Activated naive CD4-positive, alpha-beta T cell treated with anti-CD3 and anti-CD28 coated beads, Interleukin-2, amount 50 U/mL, for 16 hours (primary cell): ENCODE measurements around the gene FUT2.
"Not testable (repeated sequence)": the region's sequence is repeated elsewhere in the genome, so short reads cannot be mapped to it uniquely, and the experiment has no call there.

Experiments
- DNase-seq: peaks from one replicate; pipeline ENCODE4 v3.0.0-alpha.2; 2020

Gene FUT2

DNA sequence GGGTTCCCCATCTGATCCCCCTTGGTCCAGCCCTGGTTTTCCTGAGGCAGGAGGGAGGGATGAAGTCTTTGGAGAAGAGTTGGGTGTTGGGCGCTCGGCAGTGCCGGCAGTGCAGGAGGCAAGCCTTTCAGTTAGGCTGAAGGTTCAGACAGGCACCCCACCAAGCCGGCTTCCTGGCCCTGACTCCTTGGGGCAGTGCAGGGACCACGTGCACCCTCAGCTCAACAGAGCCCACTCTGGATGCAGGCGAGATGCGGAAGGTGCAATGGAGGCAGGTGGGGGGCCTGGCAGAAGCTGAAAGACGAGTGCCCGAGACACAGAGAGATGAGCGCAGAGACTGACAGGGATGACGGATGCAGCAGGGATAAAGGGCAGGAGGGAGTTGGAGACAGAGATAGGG, 12.7 kb downstream of the FUT2 start:
- no peak for DNase-seq

DNA sequence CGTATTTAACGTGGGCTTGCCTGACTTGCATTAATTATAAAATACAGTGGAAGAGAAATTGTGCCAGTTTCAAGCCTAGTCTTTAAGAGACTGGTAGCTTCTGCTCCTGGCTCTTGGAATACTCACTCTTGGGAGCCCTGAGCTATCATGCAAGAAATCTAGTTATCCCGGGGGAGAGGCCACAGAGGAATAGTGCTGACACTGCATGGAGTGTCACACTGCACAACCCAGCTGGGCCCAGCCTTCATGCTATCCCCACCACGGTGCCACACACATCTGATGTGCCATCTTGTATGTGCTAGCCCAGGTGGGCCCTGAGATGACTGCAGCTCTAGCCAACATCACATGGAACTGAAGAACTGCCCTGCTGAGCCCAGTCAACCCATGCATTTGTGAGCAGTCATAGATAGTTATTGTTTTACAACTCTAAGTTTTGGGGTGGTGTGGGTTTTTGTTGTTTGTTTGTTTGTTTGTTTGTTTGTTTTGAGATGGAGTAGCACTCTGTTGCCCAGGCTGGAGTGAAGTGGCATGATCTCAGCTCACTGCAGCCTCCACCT, 15.4 kb downstream of the FUT2 start:
- no peak for DNase-seq

DNA sequence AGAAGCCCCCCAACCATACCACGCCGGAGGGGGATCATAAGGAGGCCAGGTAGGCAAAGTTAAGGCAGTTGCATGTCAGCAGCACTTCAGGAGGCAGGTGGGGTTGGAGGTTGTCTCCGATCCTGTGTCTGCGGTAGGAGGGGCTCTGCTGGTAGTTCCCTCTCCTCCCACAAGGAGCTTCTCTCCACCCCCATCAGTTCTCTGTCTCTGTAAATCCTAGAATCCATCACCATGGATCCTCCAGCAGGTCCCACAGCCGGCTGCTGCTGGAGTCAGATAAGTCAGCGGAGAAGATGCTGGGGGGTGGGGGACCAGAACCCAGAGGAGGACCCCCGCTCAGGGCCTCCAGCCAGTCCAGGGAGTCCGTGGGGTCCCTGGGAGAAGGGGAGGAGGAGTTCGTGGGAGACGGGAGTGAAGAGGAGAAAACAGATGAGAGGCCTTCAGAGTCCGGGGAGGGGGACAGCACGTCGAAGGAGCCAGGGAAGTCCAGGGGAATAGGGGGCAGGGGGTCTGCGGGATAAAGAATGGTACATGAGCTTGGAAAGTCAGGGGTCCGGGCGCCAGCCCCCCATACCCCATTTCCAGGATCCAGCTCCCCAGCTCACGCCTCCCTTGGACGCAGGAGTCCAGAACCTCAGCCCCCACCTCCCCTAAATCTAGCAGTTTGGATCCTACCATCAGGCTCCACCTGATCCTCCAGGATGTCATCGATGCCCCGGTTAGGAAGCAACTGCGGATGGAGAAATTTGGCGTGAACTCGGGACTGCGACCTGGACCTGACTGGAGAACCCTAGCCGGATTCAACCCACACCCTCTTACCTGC, 17.5 kb downstream of the FUT2 start:
- DNase-seq, result no peak

DNA sequence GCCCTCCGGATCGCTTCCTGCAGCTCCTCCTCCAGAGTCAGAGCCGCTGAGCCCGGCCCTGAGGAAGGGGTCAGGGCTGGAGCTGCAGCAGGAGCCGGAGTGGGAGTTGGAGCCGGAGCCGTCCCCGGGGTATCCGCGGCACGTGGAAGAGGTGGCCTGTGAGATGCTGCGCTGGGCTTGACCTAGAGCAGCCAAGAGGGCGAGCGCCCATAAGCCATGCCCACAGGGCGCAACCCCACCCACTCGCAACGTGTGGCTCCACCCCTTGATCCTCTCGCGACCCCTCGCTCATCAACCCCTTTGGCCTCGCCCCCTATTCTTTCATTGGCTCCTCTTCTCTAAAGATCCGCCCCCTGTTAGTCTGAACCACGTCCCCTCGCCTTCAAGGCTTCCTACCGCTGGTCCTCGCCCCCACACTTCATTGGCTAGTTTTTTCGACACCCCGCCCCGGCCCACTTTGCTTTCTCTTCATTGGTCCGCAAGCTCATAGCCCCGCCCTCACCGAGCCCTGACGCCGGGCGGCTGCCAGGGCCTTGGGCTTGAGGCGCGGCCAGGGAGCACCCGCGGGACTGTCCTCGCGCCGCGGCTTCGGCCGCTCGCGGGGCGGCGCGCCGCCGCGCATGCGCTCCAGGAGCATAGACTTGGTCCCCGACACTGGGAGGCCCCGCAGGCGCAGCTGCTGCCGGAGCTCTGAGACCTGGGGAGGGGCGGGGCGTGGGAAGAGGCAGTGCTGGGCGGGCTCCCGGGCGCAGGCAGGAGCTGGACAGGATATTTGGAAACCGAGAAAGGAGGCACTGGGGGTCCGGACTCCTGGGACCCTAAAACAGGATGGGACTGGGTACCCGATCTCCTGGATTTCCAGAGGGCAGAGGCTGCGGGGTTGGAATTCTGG, 18.3 kb downstream of the FUT2 start:
- DNase-seq, result peak; percentile 97

DNA sequence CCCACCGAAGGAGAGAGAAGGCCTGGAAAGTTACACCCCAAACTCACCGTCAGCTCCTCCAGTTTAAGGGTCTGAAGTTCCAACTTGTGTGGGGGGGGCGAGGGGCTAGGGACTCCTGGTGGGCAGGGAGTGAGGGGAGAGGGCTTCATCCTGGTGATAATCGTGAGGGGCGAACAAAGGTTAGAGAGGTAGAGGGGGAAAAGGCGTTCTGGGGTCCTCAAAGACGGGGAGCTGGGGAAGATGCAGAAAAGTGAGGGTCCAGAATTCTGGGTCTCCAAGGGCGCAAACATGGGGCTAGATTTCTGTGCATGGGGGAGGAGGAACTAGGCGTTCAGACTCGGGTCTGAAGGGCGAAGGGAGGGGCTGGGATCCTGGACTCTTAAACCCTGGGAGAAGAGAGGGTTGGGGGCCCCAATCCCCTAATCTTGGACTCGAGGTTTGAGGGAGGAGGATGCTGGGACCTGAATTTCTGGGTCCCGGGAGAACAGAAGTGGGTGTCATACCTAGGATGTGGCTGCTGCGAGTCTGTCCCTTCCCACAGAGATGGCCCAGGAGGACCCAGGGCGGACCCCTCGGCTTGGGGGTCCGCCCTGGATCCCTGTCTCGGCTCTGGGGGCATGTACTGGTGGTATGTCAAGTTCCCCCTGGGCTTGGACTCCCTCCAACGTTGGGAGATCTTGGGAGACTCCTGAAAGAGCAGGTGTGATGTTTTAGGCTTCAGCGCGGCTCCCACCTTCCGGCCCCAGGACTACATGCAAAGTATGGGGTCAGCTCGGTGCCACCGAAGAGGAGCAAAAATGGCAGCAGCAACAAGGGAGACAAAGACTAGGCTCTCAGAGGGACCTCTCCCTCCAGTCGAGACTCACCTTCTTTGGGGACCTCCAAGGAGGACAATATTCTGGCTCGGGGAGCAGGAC, 19.2 kb downstream of the FUT2 start:
- DNase-seq, result no peak

DNA sequence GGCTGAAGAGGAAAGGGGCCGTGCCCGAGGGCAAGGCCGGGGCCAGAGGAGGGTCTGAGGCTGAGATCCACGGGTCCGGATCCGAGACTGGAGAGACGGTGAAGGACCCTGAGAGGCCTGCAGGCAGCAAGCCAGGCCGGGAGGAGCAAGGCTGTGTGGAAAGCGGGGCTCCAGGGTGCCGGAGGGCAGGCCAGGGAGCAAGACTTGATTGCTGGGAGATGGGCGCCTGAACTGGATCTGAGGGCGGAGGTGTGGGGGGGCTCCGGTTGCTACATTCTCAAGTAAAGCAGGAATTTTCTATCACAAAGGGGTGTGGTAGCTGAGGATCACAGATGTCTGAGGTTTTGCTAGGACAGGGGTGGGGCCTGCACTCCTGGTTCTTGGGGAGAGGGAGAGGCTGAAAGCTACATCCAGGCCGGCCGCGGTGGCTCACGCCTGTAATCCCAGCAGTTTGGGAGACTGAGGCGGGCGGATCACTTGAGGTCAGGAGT, 20.0 kb downstream of the FUT2 start:
- DNase-seq, result no peak

DNA sequence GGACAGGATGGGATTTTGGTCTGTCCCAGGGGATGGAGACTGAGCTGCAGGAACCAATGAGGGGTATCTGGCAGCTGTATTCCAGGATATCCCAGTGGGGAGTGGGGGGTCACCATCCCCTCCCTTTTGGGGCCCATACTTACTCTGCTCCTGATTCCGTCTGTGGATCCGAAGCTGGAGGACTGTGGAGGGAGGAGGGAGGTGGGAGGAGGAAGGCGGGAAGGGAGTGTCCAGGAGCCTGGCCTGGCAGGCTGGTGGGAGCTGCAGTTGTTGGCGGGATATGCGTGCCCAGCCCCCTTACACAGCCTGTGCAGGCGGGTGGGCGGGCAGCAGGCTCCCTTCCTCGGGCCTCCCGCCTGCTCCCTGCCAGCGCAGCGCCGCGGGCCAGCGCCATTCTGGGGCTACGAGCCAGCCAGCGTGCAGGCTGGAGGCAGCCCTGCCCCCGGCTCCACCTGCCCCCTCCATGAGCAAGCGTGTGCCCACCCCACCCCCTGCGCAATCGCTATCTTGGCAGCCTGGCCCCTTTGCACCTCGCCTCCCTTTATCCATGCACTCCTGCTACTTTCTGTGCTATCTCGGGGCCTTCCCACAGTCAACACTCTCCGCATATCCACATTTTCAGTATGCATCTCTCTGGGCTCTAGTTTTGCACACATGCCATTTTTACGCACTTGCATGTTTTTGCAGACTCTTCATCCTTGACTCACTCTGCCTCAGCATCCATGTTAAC, 21.0 kb downstream of the FUT2 start:
- DNase-seq, result no peak

DNA sequence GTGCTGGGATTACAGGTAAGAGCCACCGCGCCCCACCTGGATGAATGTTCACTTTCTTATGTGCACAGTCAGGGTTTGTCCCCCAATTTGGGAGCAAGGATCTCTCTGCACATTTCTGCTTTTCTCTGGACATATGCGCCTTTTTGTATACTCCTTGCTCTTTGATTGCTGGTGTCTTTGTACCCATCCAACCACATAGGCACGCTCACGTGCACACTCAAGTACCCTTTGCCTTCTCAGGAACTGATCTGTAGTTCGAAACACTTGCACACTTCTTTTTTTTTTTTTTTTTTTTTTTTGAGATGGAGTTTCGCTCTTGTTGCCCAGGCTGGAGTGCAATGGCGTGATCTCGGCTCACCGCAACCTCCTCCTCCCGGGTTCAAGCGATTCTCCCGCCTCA, 22.3 kb downstream of the FUT2 start:
- DNase-seq, result not testable (repeated sequence)

DNA sequence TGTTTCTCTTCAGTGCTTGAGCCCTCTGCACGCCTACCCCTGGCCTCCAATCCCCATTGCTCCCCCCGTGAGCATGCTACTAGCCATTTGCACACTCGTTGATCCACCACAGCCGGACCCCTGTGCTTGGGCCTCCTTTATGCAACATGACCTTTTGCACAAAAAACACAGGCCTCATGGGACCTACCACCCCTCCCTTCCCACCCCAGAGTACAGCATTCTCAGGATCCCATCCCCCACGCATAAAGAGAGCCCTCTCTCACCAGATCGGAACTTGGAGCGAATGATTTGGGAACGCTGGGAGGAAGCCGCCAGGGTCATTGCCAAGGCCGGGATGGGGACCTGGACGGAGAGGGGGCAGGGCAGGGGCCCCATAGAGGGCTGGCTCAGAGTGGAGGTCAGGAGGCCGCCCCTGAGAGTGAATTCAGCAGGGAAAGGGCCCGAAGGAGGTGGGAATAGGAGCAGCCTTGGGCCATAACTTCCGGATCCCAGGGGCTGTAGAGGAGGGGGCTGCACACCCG, 23.0 kb downstream of the FUT2 start:
- DNase-seq, result no peak

DNA sequence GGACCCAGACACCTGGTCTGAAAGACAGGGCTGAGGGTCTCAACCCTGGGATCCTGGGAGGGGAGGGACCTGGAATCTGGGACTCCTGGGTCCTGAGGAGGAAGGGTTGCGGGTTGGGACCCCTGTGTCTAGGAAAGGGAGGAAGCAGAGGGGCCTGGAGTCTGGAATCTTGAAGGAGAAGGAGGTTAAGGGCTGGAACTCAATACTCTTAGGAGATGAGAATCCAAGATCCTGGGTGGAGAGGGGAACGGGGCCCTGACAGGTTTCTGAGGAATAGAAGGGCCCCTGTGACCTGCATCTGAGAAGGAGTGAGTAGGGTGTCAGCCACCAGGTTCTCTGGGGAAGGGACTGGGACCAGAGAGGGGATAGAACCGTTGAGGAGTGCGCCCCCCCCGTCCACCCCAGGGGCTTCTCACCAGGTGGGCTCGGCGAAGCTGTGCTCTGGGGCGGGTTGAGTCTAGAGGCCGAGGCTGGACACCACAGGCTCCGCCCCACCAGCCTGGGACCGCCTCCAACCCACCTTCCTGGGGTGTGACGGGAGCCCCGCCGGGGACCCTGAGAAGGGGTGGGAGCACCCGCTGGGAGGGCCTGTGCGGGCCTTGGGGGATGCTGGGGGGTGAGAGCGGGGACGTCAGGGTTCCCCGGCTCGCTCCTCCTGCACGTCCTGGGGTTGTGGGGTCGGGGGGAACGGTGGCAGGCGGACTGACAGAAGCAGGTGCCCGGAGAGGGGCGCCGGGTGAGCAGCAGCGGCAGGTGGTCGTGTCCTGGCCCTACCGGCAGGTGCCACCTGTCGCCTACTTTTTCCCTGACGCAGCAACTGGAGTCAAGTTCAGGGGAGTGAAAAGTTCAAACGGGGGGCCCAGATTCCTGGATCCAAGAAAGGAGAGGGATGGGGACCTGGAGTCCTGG, 23.7 kb downstream of the FUT2 start, which contains the start of gene MAMSTR:
MAMSTR (minus strand) TSS at position 463 of the 909 bp plus-strand sequence. CDS start 694 bp downstream, outside the sequence.
- no peak for DNase-seq

DNA sequence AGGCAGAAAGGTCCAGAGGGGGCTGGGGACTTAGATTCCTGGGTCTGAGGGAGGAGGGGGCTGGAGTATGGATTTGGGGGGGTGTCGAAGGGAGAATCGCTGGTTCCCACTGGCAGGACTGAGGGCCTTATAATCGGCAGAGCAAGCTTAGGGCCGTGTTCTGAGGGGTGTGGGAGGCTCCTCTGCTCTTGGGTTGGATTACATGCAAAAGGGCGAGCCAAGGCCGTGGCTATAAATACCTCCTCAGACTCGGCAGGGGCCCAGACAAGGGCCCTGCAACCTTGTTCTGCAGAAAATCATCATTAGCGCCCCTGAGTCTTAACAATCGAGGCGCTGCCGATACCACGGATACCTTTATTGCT, 24.5 kb downstream of the FUT2 start:
- no peak for DNase-seq

DNA sequence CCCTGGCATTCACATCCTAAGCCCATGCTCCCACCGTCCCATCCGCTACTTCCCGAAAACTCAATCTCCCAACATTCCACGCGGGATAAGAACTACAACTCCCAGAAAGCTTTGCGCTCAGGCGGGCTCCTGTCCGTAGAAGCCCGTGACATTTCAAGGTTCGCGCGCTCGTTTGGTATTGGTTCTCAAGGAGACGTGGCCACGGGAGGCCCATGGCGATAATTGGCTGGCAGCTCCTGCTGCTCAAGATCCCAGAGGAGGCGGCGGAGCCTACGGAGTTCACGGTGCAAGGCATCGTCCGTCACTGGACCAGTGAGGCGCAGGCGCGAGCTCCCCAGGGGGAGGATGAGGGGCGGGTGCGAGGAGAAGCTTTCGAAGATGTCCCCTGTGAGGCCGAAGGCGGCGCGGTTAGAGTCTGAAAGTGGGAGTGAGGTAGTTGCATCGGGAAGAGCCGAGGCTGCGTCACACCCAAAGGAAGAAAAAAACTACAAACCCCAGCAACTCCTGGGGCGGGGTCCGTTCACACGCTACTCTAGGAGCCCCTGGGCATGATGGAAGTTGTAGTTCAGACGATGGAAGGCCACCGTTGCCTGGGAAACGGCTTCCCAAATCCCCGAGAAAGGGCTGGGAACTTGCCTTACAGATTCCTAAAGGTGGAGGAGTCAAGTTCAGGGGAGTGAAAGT, 25.0 kb downstream of the FUT2 start:
- DNase-seq, result peak; percentile 92

DNA sequence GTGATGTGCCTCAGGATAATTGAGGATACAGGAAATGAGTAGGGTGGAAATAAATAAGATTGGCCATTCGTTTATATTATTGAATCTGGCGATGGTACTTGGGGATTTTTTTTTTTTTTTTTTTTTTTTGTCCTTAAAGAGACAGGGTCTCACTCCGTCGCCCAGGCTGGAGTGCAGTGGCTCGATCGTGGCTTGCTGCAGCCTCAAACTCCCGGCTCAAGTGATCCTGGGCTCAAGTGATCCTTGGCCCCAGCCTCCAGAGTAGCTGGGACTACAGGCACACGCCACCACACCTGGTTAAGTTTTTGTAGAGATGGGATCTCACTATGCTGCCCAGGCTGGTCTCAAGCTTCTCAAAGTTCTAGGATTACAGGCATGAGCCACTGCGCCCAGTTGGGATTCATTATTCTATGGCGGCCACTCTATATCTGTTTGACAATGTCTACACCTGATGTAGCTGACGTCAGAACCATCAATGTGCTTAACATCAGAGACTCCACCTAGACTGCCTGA, 26.5 kb downstream of the FUT2 start:
- DNase-seq, result no peak

DNA sequence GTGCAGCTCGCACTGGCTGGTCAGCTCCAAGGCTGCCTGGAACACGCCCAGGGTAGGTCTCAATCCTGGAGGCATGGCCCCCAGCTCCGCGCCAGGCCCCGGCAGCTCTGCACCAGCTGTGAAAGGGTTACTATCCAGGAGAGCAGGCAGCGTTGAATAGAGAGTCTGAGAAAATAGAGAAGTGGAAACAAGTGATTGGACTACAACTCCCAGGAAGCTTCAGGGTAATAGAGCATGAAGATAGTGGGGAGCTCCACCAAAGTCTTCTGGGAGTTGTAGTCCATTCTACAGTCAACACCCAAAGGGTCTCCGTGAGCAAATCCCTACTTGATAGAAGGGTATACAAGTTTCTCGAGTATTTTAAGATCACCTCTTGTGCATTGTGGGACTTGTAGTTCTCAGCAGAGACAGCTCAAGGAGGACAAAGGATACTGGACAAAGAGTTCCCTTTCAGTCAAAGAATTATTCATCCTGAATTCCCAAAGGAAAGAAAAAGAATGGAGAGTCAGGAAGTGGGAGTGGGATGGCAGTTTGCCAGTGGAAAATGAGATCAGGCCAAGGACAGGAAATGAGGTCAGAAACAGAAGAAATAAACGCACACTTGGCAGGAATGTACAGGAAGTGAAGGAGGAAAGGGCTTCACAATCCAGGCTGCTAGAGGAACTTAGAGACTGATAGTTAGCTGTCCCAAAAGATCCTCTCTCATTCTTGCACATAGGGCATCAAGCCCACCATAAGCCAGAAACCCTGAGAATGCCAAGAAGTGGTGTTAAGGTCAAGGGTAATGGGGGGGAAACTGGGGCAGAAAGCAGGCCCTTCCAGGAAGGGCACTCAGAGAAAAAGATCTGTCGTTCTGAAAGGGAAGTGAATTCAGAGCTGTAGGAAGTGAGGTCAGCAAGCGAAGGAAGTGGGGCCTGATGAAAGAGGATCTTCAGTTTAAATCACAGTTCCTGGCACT, 29.3 kb downstream of the FUT2 start:
- DNase-seq, result no peak

DNA sequence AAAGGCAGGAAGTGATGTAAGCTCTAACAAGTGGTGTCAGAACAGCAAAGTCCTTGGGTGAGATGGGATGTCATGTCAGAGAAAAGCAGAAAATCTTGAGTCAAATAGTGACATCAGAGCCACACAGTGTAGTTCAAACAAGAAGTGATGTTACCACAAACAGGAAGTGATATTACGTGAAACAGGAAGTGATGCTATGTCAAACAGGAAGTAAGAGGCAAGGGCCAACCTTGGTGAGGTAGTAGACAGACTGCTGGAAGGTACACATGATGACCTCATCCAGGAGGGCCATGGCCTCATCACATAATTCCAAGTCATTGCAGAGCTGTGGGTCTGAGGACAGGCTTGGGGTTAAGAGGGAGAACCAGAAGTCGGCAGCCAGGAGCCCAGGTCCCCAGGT, 30.8 kb downstream of the FUT2 start:
- no peak for DNase-seq

DNA sequence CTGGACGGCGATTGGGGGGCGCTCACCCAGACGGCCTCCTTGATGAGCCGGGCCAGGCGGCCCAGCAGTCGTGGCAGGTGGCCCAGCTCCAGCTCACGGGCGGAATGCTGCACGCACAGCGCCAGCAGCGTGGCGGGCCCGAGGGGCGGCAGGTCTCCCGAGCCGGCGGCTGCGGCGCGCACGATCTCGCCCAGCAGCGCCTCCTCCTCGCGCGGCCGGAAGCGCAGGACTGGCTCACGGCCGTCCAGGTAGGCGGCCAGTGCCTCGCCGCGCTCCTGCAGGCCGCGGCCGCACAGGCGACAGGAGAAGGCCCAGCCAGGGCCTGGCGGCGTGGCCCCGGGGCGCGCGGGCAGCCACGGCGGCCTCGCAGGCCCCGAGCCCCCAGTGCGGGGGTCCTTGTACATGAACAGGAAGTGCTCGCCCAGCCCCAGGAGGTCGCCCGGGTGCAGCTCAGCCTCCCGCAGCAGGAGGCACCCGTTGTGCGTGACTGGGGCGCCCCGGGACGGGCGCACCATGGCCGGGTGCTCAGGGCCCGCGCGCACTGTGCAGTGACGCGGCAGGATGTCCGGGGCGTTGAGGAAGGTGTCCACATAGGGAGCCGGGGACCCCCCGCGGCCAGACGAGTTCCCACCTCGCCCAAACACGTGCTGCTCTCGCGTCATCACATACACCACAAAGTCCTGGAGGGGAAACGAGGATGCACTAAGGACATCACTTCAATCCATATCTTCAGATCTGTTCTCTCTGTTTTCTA, 33.3 kb downstream of the FUT2 start:
- DNase-seq, result no peak

DNA sequence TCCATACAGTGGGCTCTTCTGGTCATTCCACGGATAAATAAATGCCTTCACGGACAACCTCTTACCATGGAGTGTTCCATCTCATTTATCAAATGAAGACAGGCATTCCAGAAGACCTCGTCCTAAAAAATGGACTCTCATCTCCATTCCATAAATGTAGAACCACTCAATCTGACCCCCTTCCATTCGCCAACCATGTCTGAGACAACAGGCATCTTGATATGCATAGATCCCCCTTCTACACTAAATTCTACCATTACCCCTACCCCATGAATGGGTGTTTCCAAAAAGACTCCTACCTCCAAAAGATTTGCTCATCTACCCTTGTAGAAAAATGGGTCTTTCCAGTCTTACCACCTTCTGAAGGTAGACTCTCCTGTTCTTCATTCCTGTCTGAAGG, 35.7 kb downstream of the FUT2 start:
- no peak for DNase-seq
